ENCODE measurements around the gene KRTAP4-16.

Gene KRTAP4-16

GRCh38 chr17:41054025-41054424 lies 48.0 kb downstream of the KRTAP4-16 start:
- H3F3A ChIP-seq (ENCODE audit: insufficient read depth, low read length), result no peaks in the 10 kb centered on the region
- no peak overlapping the region for H3K4me3 ChIP-seq (ENCODE audit: low read depth, low read length, poor library complexity, severe bottlenecking)
- no peaks in the 10 kb centered on the region for H3K36me3 ChIP-seq (ENCODE audit: insufficient read depth, low read length)
- no peaks in the 10 kb centered on the region for H4K20me1 ChIP-seq (ENCODE audit: insufficient read depth, low read length)
- 0 out of 2 replicates have a peak, but pooled peaks cover 3% of the 10 kb centered on the region for H3K27me3 ChIP-seq (ENCODE audit: insufficient read depth, low read length)
- no peak overlapping the region for H3K9ac ChIP-seq (ENCODE audit: low read length)
- no peaks in the 10 kb centered on the region for H3K9me2 ChIP-seq (ENCODE audit: low read depth, low read length)
- no peaks in the 10 kb centered on the region for H3K4me1 ChIP-seq (ENCODE audit: insufficient read depth, low read length, severe bottlenecking)
- H3K79me2 ChIP-seq (ENCODE audit: insufficient read depth, low read length), result no peaks in the 10 kb centered on the region
- H3K4me2 ChIP-seq (ENCODE audit: low read length), result no peak overlapping the region
- TF ChIP-seq EZH2 (IDR thresholded peaks at IDR 0.05; ENCODE audit: borderline replicate concordance, low read length) (no peak), CTCF (IDR thresholded peaks at IDR 0.05; ENCODE audit: low read length) (no peak)
- H3K9me3 ChIP-seq (ENCODE audit: low read length), result 0 out of 2 replicates have a peak, but pooled peaks cover 2% of the 10 kb centered on the region
- no peak overlapping the region for H3K27ac ChIP-seq (ENCODE audit: low read depth, low read length, poor library complexity, severe bottlenecking)
- no peak overlapping the region for H2AFZ ChIP-seq (ENCODE audit: low read length)

DNA sequence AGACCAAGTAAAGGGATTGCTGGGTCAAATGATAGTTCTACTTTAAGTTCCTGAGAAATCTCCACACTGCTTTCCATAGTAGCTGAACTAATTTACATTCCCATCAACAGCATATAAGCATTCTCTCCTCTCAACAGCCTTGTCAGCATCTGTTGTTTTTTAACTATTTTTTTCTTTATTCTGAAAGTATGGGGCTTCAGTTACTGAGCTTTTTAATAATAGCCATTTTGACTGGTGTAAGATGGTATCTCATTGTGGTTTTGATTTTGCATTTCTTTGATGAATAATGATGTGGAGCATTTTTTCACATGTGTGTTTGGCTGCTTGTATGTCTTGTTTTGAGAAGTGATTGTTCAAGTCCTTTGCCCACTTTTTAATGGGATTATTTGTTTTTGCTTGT lies 49.4 kb downstream of the KRTAP4-16 start:
- Histone ChIP-seq H3K27ac (ENCODE audit: low read depth, low read length, poor library complexity, severe bottlenecking) (no peak overlapping the region), H3K36me3 (ENCODE audit: insufficient read depth, low read length) (no peaks in the 10 kb centered on the region), H3F3A (ENCODE audit: insufficient read depth, low read length) (no peaks in the 10 kb centered on the region)

More for the DNA sequence above, 49.4 kb downstream of the KRTAP4-16 start:
- Histone ChIP-seq H3K9ac (ENCODE audit: low read length) (no peak overlapping the region), H3K9me3 (ENCODE audit: low read length) (0 out of 2 replicates have a peak, but pooled peaks cover 2% of the 10 kb centered on the region), H4K20me1 (ENCODE audit: insufficient read depth, low read length) (no peaks in the 10 kb centered on the region), H3K79me2 (ENCODE audit: insufficient read depth, low read length) (no peaks in the 10 kb centered on the region), H3K27me3 (ENCODE audit: insufficient read depth, low read length) (0 out of 2 replicates have a peak, but pooled peaks cover 3% of the 10 kb centered on the region), H3K4me3 (ENCODE audit: low read depth, low read length, poor library complexity, severe bottlenecking) (no peak overlapping the region), H3K4me2 (ENCODE audit: low read length) (no peak overlapping the region), H3K4me1 (ENCODE audit: insufficient read depth, low read length, severe bottlenecking) (no peaks in the 10 kb centered on the region), H3K9me2 (ENCODE audit: low read depth, low read length) (no peaks in the 10 kb centered on the region), H2AFZ (ENCODE audit: low read length) (no peak overlapping the region)
- no peak for TF ChIP-seq CTCF (IDR thresholded peaks at IDR 0.05; ENCODE audit: low read length)
- TF ChIP-seq EZH2 (IDR thresholded peaks at IDR 0.05; ENCODE audit: borderline replicate concordance, low read length), result no peak
